NT2/D1 (cell line): ENCODE results near the gene DYRK3.

Experiments used
- DNase-seq: peaks from one replicate; pipeline ENCODE4 v3.0.0-alpha.2; 2011; ENCODE audit warnings: low read depth, low spot score
- H3K27me3 ChIP-seq: 2 replicates; pipeline ENCODE4 v1.6.0; 2011; ENCODE audit warnings: mild to moderate bottlenecking; ENCODE audit not compliant: insufficient read length, insufficient read depth
- H3K36me3 ChIP-seq: 2 replicates; pipeline ENCODE4 v1.6.1; 2011; ENCODE audit warnings: mild to moderate bottlenecking, low read length, mixed read lengths; ENCODE audit not compliant: insufficient read depth, insufficient read length
- H3K4me1 ChIP-seq: 2 replicates; pipeline ENCODE4 v1.5.1; 2011; ENCODE audit not compliant: insufficient read depth, insufficient read length
- H3K4me3 ChIP-seq: 2 replicates; pipeline ENCODE4 v1.5.1; 2011; ENCODE audit warnings: low read depth; ENCODE audit not compliant: insufficient read length
- H3K9ac ChIP-seq: 2 replicates; pipeline ENCODE4 v1.6.0; 2011; ENCODE audit warnings: low read depth; ENCODE audit not compliant: insufficient read length
- H3K9me3 ChIP-seq: 2 replicates; pipeline ENCODE4 v1.5.1; 2011; ENCODE audit warnings: mild to moderate bottlenecking, low read length; ENCODE audit not compliant: insufficient read depth
- SUZ12 ChIP-seq: IDR thresholded peaks from 2 replicates; pipeline ENCODE4 v1.6.1; 2011; ENCODE audit not compliant: insufficient read length, insufficient read depth; ENCODE audit errors: extremely low read depth
- YY1 ChIP-seq: IDR thresholded peaks from 2 replicates; pipeline ENCODE4 v1.6.1; 2011; ENCODE audit not compliant: insufficient read length, insufficient read depth
- ZNF274 ChIP-seq: IDR thresholded peaks from 2 replicates; pipeline ENCODE4 v1.6.1; 2011; ENCODE audit warnings: mild to moderate bottlenecking, low read depth, low read length

DYRK3 gene

GRCh38 chr1:206647224-206647623 lies 11.9 kb downstream of the DYRK3 start:
- Histone ChIP-seq H3K4me3 (no peak overlapping the region), H3K9me3 (no peaks in the 10 kb centered on the region), H3K4me1 (no peaks in the 10 kb centered on the region), H3K9ac (no peak overlapping the region), H3K36me3 (peaks cover 47% of the 10 kb centered on the region), H3K27me3 (no peaks in the 10 kb centered on the region)
- TF ChIP-seq SUZ12 (no peak), ZNF274 (no peak), YY1 (no peak)
- no peak for DNase-seq

DNA sequence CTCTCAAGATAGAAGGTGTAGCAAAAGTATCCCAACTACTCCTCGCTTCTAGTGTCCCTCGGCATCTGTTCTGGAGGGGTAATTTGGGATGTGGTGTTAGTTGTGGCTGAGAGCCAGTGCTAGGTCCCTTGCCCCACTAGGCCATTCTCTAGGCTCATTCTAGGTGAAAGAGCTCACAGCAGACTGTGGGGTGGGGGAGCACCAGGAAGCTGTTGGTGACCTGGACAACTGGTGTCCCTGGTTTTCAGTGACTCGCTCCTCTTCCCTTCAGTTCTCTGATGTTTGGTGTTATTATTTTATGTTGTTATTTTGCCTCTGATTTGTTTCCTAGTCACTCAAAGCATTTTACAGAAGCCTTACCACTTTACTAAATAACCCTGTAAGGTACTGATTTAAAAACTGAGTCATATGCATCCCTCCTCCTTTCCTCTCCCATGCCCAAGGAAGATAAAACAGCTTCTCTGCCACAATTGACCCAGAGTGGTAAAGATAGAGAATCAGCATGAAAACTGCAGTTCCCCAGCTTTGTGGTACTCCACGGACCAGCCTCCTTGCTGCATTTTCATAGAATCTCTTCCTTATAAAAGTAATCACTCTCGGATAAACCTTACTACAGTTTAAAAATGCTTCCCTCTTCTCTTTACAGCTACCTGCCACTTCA lies 14.1 kb downstream of the DYRK3 start:
- Histone ChIP-seq H3K9ac (no peak overlapping the region), H3K36me3 (peaks cover 39% of the 10 kb centered on the region), H3K9me3 (no peaks in the 10 kb centered on the region), H3K27me3 (no peaks in the 10 kb centered on the region), H3K4me3 (no peak overlapping the region), H3K4me1 (no peaks in the 10 kb centered on the region)
- DNase-seq, result no peak
- no peak for TF ChIP-seq SUZ12
- no peak for TF ChIP-seq YY1
- TF ChIP-seq ZNF274, result no peak

GRCh38 chr1:206651014-206651413 lies 15.7 kb downstream of the DYRK3 start:
- Histone ChIP-seq H3K27me3 (no peaks in the 10 kb centered on the region), H3K4me1 (no peaks in the 10 kb centered on the region), H3K9me3 (no peaks in the 10 kb centered on the region), H3K4me3 (no peak overlapping the region), H3K9ac (no peak overlapping the region), H3K36me3 (peaks cover 39% of the 10 kb centered on the region)
- DNase-seq, result no peak
- TF ChIP-seq ZNF274 (no peak), YY1 (no peak)

DNA sequence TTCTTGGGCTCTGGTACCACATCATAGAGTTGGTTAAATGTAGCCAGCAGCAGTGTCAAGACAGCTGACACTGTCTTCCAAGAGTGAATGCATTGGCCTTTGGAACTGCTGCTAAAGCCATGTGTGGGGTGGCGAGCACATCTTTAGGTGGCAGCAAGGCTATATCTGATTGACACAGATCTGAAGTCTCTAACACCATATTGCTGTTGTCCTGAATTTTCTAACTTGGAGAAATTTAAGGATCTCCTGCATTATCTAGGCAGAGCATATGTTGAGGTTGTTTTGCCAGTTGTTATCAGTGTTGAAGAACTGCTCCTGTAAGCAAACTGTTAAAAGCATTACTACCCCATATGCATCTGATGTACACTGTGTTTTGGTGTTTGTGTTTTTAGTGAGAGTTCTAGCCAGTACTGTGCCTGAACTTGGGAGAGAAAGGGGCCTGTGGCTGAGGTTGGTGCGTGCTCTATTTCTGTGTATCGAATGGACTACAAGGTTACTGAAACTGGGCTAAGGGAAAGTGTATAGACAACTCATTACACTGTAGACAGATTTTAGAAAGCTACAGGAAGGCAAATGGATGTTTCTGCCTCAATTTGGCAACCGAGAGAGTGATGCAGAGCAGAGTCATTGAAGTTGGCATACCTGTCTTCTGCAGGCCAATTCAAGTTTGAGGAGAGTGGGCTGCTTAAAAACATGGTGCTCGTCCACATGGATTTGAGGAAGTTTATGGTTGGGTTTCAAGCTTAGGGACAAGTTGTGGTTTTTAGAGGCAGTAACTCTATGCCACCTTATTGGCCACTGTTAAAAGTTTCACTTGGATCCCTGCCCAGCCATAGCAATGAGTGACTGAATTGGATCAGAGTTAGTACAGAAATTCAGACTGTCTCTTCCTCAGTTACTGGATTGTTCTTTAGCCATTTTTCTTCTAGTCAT lies 16.9 kb downstream of the DYRK3 start:
- DNase-seq, result no peak
- Histone ChIP-seq H3K27me3 (peaks cover 5% of the 10 kb centered on the region), H3K9me3 (no peaks in the 10 kb centered on the region), H3K9ac (no peak overlapping the region), H3K4me3 (no peak overlapping the region), H3K36me3 (peaks cover 31% of the 10 kb centered on the region), H3K4me1 (no peaks in the 10 kb centered on the region)
- TF ChIP-seq YY1 (no peak), SUZ12 (no peak), ZNF274 (no peak)

DNA sequence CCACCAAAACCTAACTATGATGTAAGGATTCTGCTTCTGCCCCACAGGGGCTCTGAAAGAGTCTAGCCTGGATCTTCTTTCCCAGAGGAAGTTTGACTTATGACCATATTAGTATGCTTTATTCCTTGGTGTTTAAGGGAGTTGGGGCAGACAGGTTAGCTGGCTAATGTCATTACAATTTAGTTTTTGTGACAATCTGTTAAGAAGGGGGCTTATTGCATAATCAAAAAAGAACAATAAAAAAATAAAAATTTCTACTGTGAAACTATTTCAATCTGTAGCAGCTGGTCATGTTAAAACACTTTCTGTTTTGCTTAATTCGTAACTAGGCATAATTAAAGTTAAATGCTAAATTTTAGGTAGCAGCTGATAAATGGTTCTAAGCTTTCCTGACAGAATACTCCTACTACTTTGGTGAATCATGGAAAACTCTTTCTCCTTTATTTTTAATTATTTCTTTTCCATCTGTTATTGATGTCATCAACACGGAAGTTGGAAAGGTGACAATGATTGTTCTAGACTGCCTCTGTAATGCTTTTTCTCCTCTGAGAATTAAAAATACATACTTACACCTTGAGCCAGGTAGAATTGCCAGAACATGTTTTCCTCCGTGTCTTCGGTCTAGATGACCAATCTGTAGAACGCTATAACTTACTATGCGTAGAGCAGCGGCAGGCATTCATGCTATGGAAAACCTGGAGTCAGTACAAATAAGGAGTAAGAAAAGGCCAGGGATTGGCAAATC lies 18.6 kb downstream of the DYRK3 start:
- H3K9me3 ChIP-seq, result no peaks in the 10 kb centered on the region
- no peaks in the 10 kb centered on the region for H3K4me1 ChIP-seq
- H3K36me3 ChIP-seq, result peaks cover 15% of the 10 kb centered on the region
- TF ChIP-seq ZNF274 (no peak), SUZ12 (no peak), YY1 (no peak)
- no peak overlapping the region for H3K4me3 ChIP-seq
- DNase-seq, result no peak
- H3K27me3 ChIP-seq, result peaks cover 10% of the 10 kb centered on the region
- H3K9ac ChIP-seq, result no peak overlapping the region

DNA sequence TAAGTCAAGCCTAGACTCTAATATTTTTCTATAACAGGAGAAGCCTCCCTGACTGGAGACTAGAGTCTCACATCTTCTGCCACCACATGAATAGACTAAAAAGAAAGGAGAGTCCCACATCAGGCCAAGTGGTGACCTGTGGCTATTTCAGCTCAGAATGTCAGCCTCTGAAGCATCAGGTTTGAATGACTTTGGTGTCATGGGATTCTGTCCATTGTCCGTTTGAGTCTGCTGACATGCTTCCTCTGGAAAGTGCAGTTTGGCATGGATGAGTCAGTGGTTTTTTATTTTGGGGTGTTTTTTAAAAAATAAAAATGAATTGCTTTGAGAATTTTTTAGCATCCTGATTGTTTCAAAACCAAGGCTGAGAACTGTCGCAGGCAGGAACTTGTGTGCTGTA lies 19.5 kb downstream of the DYRK3 start:
- Histone ChIP-seq H3K9me3 (no peaks in the 10 kb centered on the region), H3K4me3 (no peak overlapping the region), H3K4me1 (peaks cover 4% of the 10 kb centered on the region), H3K27me3 (peaks cover 10% of the 10 kb centered on the region), H3K9ac (no peak overlapping the region), H3K36me3 (peaks cover 13% of the 10 kb centered on the region)
- DNase-seq, result no peak
- TF ChIP-seq YY1 (no peak), SUZ12 (no peak), ZNF274 (no peak)
